ENCODE data around the gene RPL19. TPM values are rescaled to one million over a fixed set of nuclear protein-coding genes. Genes with fewer than 3 reads are reported as not detected.

Gene RPL19
- total RNA-seq, 1 donor from 2014 or later: 877 TPM

GRCh38 chr17:39200957-39201510 lies 951 bp downstream of the RPL19 start:
- no peaks in the 10 kb centered on the region for H3K36me3 Mint-ChIP-seq (ENCODE audit: unreplicated experiment)
- no peak for DNase-seq
- H3K27ac Mint-ChIP-seq (ENCODE audit: unreplicated experiment): peak overlapping the region; percentile 99
- H3K4me1 Mint-ChIP-seq (ENCODE audit: low read depth, unreplicated experiment): peaks cover 10% of the 10 kb centered on the region
- peak overlapping the region; percentile 92 for H3K4me3 Mint-ChIP-seq (ENCODE audit: unreplicated experiment)
- H3K27me3 Mint-ChIP-seq (ENCODE audit: unreplicated experiment): peaks cover 8% of the 10 kb centered on the region
- TF ChIP-seq CTCF (IDR thresholded peaks at IDR 0.05; ENCODE audit: partially characterized antibody, unreplicated experiment): no peak
- H3K9me3 Mint-ChIP-seq (ENCODE audit: unreplicated experiment): peaks cover 11% of the 10 kb centered on the region

GRCh38 chr17:39204245-39204644 lies 4.2 kb downstream of the RPL19 start:
- TF ChIP-seq CTCF (IDR thresholded peaks at IDR 0.05; ENCODE audit: partially characterized antibody, unreplicated experiment): no peak
- DNase-seq: no peak
- Mint-ChIP-seq H3K27ac (ENCODE audit: unreplicated experiment) (no peak overlapping the region), H3K27me3 (ENCODE audit: unreplicated experiment) (peaks cover 8% of the 10 kb centered on the region), H3K4me1 (ENCODE audit: low read depth, unreplicated experiment) (peaks cover 15% of the 10 kb centered on the region), H3K4me3 (ENCODE audit: unreplicated experiment) (no peak overlapping the region), H3K9me3 (ENCODE audit: unreplicated experiment) (peaks cover 9% of the 10 kb centered on the region), H3K36me3 (ENCODE audit: unreplicated experiment) (no peaks in the 10 kb centered on the region)

- H3K4me1 Mint-ChIP-seq (ENCODE audit: low read depth, unreplicated experiment): peaks cover 13% of the 10 kb centered on the region
- no peak for DNase-seq
- no peak for TF ChIP-seq CTCF (IDR thresholded peaks at IDR 0.05; ENCODE audit: partially characterized antibody, unreplicated experiment)
- H3K4me3 Mint-ChIP-seq (ENCODE audit: unreplicated experiment): no peak overlapping the region
- H3K27me3 Mint-ChIP-seq (ENCODE audit: unreplicated experiment): peaks cover 2% of the 10 kb centered on the region
- H3K9me3 Mint-ChIP-seq (ENCODE audit: unreplicated experiment): peaks cover 4% of the 10 kb centered on the region
- H3K36me3 Mint-ChIP-seq (ENCODE audit: unreplicated experiment): no peaks in the 10 kb centered on the region
- H3K27ac Mint-ChIP-seq (ENCODE audit: unreplicated experiment): no peak overlapping the region
Measured at GRCh38 chr17:39205112-39205526, 5.0 kb downstream of the RPL19 start.

GRCh38 chr17:39208136-39208535 lies 8.1 kb downstream of the RPL19 start:
- H3K27ac Mint-ChIP-seq (ENCODE audit: unreplicated experiment): no peak overlapping the region
- H3K36me3 Mint-ChIP-seq (ENCODE audit: unreplicated experiment): no peaks in the 10 kb centered on the region
- no peak for TF ChIP-seq CTCF (IDR thresholded peaks at IDR 0.05; ENCODE audit: partially characterized antibody, unreplicated experiment)
- H3K27me3 Mint-ChIP-seq (ENCODE audit: unreplicated experiment): peaks cover 8% of the 10 kb centered on the region
- DNase-seq: no peak
- peaks cover 11% of the 10 kb centered on the region for H3K4me1 Mint-ChIP-seq (ENCODE audit: low read depth, unreplicated experiment)
- peaks cover 2% of the 10 kb centered on the region for H3K9me3 Mint-ChIP-seq (ENCODE audit: unreplicated experiment)
- H3K4me3 Mint-ChIP-seq (ENCODE audit: unreplicated experiment): no peak overlapping the region

- peaks cover 8% of the 10 kb centered on the region for H3K27me3 Mint-ChIP-seq (ENCODE audit: unreplicated experiment)
- no peaks in the 10 kb centered on the region for H3K36me3 Mint-ChIP-seq (ENCODE audit: unreplicated experiment)
- TF ChIP-seq CTCF (IDR thresholded peaks at IDR 0.05; ENCODE audit: partially characterized antibody, unreplicated experiment): no peak
- peak overlapping the region; percentile 59 for H3K4me3 Mint-ChIP-seq (ENCODE audit: unreplicated experiment)
- DNase-seq: peak; percentile 79
- H3K9me3 Mint-ChIP-seq (ENCODE audit: unreplicated experiment): peaks cover 2% of the 10 kb centered on the region
- H3K27ac Mint-ChIP-seq (ENCODE audit: unreplicated experiment): peak overlapping the region; percentile 43
- peaks cover 11% of the 10 kb centered on the region for H3K4me1 Mint-ChIP-seq (ENCODE audit: low read depth, unreplicated experiment)
Measured at GRCh38 chr17:39208893-39209292, 8.8 kb downstream of the RPL19 start.
